HG03354 (cell line): Measurements from ENCODE around the gene DUSP3.
"Not testable (repeated sequence)": the region's sequence is repeated elsewhere in the genome, so short reads cannot be mapped to it uniquely, and the experiment has no call there.

Experiments
- ATAC-seq: cut with Tn5 transposase; IDR thresholded peaks from one replicate; pipeline ENCODE4 v1.9.1; 2021; ENCODE audit warnings: mild to moderate bottlenecking; ENCODE audit not compliant: unreplicated experiment, poor library complexity, severe bottlenecking

Gene DUSP3

DNA sequence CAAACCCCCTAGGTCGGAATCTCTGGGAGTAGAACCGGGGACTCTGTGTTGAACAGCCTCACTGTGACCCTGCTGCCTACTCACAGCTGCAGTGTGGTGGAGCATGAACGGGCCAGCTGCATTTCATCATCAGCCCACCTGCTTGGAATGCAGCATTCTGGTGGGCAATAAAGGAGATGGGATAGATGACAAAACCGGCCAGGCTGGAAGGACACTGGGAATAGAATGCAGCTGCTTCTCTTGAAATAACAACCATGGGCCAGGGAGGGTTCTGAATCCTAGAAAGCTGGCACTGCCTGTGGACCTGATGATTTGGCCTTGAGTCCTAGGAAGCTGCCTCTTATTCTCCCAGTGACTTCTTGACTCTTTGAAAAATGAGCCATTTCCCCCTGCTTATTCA is 25.0 kb upstream of the DUSP3 start:
- no peak for ATAC-seq

DNA sequence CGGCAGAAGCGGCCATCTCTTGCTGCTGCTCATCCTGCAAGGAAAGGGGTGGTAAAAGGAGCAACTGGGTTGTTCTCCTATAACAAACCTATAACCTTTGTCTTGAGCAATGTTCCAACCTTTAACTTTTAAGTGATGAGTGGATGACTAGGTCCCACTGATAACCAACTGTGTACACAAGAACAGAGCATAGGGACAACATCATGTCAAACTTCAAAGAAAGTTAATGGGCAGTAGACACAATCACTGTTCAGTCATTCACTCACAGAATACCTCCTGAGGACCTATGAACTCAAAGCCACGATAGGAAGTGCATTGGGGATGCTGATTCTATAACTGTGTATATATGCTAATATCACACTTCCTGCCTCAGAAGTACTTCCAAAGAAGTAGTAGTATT is 23.1 kb upstream of the DUSP3 start:
- ATAC-seq, result no peak

DNA sequence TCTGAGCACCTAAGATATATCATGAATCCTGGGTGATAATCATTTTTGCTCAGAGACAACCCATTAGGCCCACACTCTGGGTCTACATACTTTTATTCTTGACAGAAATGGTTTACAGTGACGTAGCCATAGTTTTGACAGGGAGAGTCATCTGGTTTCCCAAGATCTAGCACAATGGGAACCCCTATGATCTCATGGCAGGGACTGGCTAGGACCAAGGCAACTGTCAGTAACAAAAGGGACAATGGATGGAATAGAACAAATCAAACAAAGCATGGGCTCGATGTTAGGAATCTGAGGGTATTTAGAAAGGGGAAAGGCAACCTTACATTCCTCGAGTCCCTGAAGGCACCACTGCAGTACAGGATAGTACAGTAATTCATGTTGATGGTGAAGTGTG is 22.0 kb upstream of the DUSP3 start:
- ATAC-seq, result no peak

DNA sequence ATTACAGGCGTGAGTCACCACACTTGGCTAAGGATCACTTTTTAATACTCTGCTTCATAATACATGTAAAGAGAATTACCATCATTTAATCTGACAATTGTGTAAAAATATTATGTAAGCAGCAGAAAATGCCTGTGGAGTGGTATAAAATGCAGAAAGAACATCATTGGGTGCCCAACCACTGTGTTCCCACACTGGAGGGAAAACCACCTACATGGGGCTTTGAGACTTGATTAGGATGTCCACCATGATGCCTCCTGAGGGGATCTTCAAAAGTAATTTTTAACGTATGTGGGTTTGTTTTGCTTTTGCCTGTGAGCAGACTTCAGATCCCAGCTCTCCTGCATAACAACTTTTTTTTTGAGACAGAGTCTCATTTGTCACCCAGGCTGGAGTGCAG is 20.3 kb upstream of the DUSP3 start:
- ATAC-seq, result no peak

DNA sequence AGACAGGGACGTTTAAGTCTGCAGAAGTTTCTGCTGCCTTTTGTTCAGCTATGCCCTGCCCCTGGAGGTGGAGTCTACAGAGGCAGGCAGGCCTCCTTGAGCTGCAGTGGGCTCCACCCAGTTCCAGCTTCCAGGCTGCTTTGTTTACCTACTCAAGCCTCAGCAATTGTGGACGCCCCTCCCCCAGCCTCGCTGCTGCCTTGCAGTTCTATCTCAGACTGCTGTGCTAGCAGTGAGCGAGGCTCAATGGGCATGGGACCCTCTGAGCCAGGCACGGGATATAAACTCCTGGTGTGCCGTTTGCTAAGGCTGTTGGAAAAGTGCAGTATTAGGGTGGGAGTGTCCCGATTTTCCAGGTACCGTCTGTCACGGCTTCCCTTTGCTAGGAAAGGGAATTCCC is 19.2 kb upstream of the DUSP3 start:
- ATAC-seq, result not testable (repeated sequence)

DNA sequence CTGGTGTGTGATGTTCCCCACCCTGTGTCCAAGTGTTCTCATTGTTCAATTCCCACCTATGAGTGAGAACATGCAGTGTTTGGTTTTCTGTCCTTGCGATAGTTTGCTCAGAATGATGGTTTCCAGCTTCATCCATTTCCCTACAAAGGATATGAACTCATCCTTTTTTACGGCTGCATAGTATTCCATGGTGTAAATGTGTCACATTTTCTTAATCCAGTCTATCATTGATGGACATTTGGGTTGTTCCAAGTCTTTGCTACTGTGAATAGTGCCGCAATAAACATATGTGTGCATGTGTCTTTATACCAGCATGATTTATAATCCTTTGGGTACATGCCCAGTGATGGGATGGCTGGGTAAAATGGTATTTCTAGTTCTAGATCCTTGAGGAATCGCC is 13.9 kb upstream of the DUSP3 start:
- not testable (repeated sequence) for ATAC-seq

- no peak for ATAC-seq
These were observed 12.8 kb upstream of the DUSP3 start for GRCh38 chr17:43791589-43791988.

DNA sequence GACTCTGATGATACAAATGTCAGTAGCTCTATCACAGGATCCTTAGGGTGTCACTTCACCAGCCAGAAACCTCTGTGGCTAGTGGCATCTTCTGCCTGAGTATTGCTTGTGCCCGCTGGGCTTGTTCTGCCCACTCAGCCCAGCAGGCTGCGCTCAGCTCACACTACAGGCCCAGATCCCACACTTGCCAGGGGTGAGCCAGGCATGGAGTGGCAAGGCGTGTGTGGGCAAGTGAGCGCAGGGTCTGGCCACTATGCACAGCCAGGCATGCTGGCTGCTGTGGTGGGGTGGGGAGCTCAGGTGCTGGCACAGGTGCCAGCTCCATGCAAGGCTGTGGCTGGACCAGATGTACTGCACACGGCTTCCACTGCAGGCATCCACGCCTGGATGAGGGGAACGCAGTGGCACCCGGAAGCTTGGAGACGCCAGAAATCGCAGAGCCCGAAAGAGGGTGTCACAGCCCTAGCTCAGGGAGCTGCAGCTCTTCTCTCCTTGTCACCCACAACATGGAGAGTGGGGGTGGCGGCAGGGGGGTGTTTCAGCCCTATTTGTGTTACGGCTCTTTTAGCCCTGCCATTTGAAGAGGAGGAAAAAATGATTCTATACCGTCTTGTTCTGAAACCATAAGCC is 11.6 kb upstream of the DUSP3 start:
- no peak for ATAC-seq

DNA sequence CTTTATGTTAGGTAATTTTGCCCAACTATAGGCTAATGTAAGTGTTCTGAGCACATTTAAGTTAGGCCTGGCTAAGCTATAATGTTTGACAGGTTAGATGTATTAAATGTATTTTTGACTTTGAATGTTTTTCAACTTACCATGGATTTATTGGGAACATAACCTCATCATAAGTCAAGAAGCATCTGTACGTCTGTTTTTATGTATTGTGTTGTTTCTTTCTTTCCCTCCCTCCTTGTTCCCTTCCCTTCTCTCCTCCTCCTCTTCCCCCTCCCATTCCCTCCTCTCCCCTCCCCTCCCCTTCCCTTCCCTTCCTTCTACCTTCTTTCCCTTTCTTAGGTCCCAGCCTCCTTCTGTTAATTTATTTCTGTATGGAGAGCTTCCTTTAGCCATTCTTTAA is 10.7 kb upstream of the DUSP3 start:
- no peak for ATAC-seq

GRCh38 chr17:43788540-43788939 is 9.8 kb upstream of the DUSP3 start:
- no peak for ATAC-seq

DNA sequence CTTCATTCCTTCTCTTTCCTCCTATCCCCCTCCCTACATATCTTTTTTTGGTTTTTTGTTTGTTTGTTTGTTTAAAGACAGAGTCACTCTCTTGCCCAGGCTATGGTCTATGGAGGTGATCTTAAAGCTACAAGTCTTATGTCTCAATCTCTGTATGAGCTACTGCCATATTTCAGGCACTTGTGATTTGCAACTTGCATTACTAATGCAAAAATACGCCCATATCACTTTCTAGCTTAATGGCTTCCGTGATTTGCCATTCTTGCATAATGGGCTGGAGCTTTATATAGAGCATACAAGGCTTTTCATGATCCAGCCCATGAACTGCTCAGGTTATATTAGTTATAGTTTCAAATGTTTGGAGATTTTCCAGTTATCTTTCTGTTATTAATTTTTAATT is 9.0 kb upstream of the DUSP3 start:
- ATAC-seq, result no peak

DNA sequence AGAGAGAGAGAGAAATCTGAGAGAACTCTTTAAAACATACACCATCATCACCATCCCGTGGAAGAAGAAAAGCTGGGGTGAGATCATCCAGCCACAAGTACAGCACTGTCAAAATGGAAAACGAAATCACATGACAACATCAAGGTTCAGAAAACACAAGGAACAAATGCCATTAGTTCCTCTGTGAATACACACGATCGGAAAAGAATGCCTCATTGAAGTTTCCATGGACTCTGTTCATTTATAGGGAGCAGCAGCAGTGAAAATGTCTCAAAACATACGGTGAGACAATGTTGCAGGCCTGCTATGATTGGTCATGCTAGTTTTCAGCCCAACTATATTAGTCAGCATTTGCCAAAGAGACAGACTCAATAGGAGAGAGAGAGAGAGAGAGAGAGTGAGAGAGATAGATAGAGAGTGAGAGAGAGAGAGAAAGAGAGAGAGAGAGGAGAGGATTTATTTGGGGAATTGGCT is 5.9 kb upstream of the DUSP3 start:
- ATAC-seq, result no peak

- ATAC-seq, result no peak
These were observed 5.3 kb upstream of the DUSP3 start for GRCh38 chr17:43784068-43784467.

- ATAC-seq, result no peak
These were observed 4.3 kb upstream of the DUSP3 start for GRCh38 chr17:43782913-43783680.

DNA sequence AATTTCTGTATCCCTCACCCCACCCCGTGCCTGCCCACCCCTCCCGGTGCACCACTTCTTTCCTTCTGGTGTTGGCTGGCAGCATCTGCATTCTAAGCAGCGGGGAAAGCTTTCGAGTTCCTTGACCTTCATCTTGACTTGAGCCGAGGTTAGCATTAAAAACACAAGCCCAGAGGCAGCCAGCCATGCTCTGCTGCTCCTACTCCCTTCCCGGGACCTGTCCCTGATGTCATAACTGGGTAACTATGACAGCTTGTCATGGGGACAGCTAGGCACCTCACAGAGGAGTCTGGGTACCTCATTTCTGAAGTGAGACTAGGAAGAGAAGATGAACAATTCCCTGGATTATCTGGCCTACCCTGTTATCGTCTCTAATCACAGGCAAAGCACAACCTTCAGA is 1.4 kb upstream of the DUSP3 start, which contains the start of gene CFAP97D1:
TSS of gene CFAP97D1 (plus strand) at position 301 of the 400 bp plus-strand sequence. CDS start at position 329, 28 bp downstream.
- no peak for ATAC-seq

DNA sequence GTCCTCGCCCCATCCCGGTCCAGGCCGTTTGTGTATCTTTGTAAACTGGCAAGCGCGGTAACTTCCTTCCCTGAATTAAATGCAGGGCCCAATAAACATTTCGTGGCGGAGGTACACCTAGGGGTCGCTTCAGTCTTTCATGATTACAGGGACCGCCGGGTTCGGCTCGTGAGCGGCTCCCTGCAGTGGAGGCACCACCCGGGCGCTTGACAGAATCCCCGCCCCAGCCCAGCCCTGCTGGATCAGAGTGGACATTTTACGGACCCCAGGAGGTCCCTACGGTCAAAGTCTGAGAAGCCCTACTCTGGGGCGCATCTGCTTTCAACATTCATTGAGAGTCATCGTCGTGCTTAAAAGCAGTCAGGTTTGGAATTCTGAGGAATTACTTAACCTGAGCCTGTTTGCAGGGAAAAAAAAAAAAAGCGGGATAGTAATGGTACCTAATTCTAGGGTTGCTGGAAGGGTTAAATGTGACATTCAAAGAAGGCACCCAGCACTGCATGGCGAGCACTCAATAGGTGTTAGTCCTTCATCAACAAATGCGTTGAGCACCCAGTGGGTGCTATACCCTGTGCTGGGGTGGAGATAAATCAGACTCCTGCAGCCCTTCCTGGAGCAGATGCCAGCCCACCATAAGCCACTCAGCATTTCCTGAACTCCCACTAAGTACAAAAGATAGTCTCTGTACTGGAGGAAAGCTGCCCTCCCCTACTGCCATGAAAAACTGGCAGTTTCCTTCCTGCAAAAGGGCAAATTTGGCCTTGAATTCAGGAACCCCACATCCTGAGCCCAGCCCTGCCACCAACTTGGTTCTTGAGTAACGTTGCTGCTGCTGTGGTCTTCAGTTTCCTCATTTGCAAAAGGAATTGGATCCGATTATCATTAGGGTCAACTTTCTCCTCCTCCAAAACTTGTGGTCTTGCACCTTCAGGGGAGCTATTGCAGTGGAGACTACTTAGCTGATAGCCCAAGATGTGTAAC is 658 bp upstream of the DUSP3 start:
- peak; percentile 24 for ATAC-seq

DNA sequence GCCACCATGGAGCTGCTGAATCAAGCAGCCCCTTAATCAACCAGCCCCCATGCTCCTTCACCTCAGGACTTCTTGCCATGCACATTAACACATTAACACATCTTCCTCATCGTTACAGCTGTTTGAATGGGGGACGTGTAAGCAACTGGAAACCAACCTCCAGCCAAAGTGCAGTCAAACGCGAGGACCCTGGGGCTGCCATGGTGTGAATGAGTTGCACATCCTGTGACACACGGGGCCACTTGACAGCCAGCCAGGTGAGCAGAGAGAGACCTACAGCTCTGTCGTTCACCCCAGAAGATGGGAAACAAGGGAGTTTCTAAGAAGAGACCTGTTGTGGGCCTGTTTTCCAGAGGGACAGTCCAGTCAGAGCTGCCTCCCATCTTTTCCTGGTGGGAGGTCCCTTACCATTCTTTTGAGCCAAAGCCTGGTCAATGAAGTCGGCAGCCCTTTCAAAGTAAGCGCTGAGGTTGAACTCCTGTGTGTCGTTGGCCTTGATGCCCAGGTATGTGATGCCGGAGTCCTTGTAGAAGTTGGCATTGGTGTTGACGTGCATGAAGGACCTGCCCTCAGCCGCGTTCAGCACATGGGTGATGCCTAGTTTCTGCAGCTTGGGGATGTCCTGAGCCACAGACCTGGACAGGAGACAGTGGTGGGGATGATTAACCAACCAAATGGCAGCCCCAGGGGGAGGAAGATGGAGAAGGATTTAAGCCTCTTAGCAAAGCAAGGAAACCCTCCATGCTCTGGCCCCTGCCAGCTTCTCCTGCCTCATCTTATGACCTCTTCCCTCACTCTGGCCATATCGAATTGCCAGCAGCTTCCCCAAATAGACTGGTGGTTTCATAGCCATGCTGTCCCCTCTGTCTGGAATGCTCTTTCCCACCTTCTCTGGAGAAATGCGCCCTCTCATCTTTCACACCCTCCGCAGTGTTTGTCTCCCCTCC is 4.2 kb downstream of the DUSP3 start:
- ATAC-seq, result no peak

GRCh38 chr17:43772877-43773648 is 5.7 kb downstream of the DUSP3 start:
- no peak for ATAC-seq
